Psoas muscle (tissue), 8 donors: ENCODE data around the gene KBTBD4. TPM values are rescaled to one million over a fixed set of nuclear protein-coding genes. Genes with fewer than 3 reads are reported as not detected.
"Not testable (repeated sequence)": the region's sequence is repeated elsewhere in the genome, so short reads cannot be mapped to it uniquely, and the experiment has no call there.

Source experiments
- ATAC-seq, 4 donors: fragments of 200-7000 bp; cut with Tn5 transposase; one replicate each; pipeline ENCODE4 v1.9.1; 2020; ENCODE audit warnings: moderate library complexity in 3 of 4, mild to moderate bottlenecking in 2 of 4
- DNase-seq, 2 donors: peaks; one replicate each; pipeline ENCODE4 v3.0.0-alpha.2; 2020
- H3K27ac ChIP-seq: fragments of 200-600 bp; one replicate; pipeline ENCODE4 v1.8.0; 2022
- H3K27me3 ChIP-seq, 3 donors: fragments of 200-600 bp in 1 of 3; one replicate each; pipeline versions ENCODE4 v1.6.1 to v1.8.0; 2013 to 2022; ENCODE audit warnings: low read length in 2 of 3, mild to moderate bottlenecking in 2 of 3, moderate library complexity in 1 of 3; ENCODE audit not compliant: insufficient read depth in 3 of 3
- H3K36me3 ChIP-seq, 2 donors: fragments of 200-600 bp in 1 of 2; one replicate each; pipeline versions ENCODE4 v1.6.1 to v1.8.0; 2013 to 2022; ENCODE audit warnings: low read depth in 1 of 2, mild to moderate bottlenecking in 1 of 2, moderate library complexity in 1 of 2; ENCODE audit not compliant: insufficient read depth in 1 of 2
- H3K4me1 ChIP-seq: fragments of 200-600 bp; one replicate; pipeline ENCODE4 v1.8.0; 2022
- H3K4me3 ChIP-seq: fragments of 200-600 bp; one replicate; pipeline ENCODE4 v1.8.0; 2022; ENCODE audit warnings: mild to moderate bottlenecking
- H3K9me3 ChIP-seq: fragments of 200-600 bp; one replicate; pipeline ENCODE4 v1.8.0; 2022
- CTCF ChIP-seq: fragments of 200-600 bp; IDR thresholded peaks from one replicate; pipeline ENCODE4 v1.8.0; 2022; ENCODE audit warnings: antibody characterized with exemption
- WGBS, 3 donors: extraction: QIAGEN DNeasy Blood & Tissue Kit; methylation state at CpG; one replicate each; pipeline versions ENCODE4 v1.1.6 to v1.1.7; 2013; 5-methylcytosine and 5-hydroxymethylcytosine counted together
- intact Hi-C, 2 donors: fragments of 100-400 bp; cut with DNase I; formaldehyde crosslinking; loops; one replicate each; pipeline versions ENCODE4 v1.11.0 to v1.14.2; 2022
- polyA plus RNA-seq, 3 donors: library from polyadenylated mRNA; stranded (reverse); fragments of 200-250 nt; gene quantifications; one replicate each; pipeline ENCODE4 v1.2.3, GENCODE V29; 2013
- total RNA-seq, 4 donors: library from RNA; stranded (reverse); fragmentation: NEBNext Ultra II Directional in 2 of 4; extraction: Animal tissue kit (Norgen Biotek cat#: 25700) in 2 of 4; gene quantifications; one replicate each; pipeline versions ENCODE4 v1.2.1 to v1.2.4, GENCODE V29; 2021 to 2023
- donor health status: healthy with polysubstance abuse.
- donor health status: DM: no; HTN: no; CAD: no; lungs with moderate emphysema.
- donor health status: Bipolar disorder and iron deficiency.
- donor health status: healthy.
- donor health status: DM: yes; HTN: yes; CAD: no.
- donor health status: DM: no; HTN: no; CAD: no.
- donor health status: DM: no; HTN: no; CAD: no.
- donor health status: DM: yes; HTN: yes; CAD: no.

The KBTBD4 gene
- total and polyA plus RNA-seq, 7 donors = 12.0 to 23.1 (median 17.9) TPM

DNA sequence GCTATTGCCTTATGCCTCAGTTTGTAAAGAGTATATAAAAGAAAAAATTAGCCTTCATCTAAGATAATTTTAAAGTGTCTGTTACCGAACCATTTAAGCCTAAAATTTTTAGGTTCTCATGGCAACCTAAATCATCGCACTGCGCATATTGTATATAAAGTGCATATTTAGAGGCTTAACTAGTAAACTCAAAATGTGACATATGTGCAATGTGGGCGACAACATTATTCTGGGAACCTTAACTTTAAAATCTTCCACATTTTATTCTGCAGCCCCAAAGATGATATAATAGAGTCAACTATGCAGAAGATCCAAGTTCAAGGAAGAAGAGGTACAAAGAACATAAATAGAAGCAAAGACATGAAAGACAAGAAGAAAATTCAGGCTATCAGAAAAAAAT is 48.8 kb downstream of the KBTBD4 start:
- 93 to 96% (median 95%) methylated on average over 4 of the region's 4 CpGs for WGBS, 3 donors
- no peaks in the 10 kb centered on the region for H3K36me3 ChIP-seq
- H3K9me3 ChIP-seq = no peaks in the 10 kb centered on the region
- no peak overlapping the region for H3K27ac ChIP-seq
- peaks cover 62% of the 10 kb centered on the region for H3K4me1 ChIP-seq
- no peaks in the 10 kb centered on the region for H3K27me3 ChIP-seq
- no peak overlapping the region for H3K4me3 ChIP-seq
- ATAC-seq = no peak
- TF ChIP-seq CTCF = no peak
- intact Hi-C loops = no loop called here
- DNase-seq = no peak

DNA sequence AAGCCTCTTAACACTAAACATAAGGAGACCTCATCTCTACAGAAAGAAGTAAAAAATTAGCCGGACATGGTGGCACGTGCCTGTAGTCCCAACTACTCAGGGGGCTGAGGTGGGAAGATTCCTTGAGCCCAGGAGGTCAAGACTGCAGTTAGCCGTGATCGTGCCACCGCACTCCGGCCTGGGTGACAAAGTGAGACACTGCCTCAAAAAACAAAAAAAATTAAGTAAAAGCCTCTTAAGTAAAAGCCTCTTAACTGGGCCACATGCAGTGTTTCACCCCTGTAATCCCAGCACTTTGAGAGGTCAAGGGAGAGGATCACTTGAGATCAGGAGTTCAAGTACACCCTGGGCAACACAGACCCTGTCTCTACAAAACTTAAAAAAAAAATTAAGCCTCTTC is 51.6 kb downstream of the KBTBD4 start:
- Histone ChIP-seq H3K9me3 (no peaks in the 10 kb centered on the region), H3K27ac (peak overlapping the region; percentile 96), H3K27me3 (no peaks in the 10 kb centered on the region), H3K4me3 (no peak overlapping the region), H3K36me3 (no peaks in the 10 kb centered on the region), H3K4me1 (peaks cover 60% of the 10 kb centered on the region)
- TF ChIP-seq CTCF = no peak
- no peak for DNase-seq
- WGBS, 3 donors = 84 to 95% (median 88%) methylated on average over 6 of the region's 6 CpGs
- no peak for ATAC-seq
- intact Hi-C loops = no loop called here

GRCh38 chr11:47526032-47526431 is 52.7 kb downstream of the KBTBD4 start:
- H3K27me3 ChIP-seq, ATAC-seq, intact Hi-C loops, DNase-seq, H3K36me3 ChIP-seq, H3K9me3 ChIP-seq, H3K4me3 ChIP-seq: not testable (repeated sequence)
- Histone ChIP-seq H3K4me1 (peaks cover 61% of the 10 kb centered on the region), H3K27ac (peak overlapping the region; percentile 96)
- 74 to 93% (median 81%) methylated on average over 9 of the region's 9 CpGs for WGBS, 3 donors

DNA sequence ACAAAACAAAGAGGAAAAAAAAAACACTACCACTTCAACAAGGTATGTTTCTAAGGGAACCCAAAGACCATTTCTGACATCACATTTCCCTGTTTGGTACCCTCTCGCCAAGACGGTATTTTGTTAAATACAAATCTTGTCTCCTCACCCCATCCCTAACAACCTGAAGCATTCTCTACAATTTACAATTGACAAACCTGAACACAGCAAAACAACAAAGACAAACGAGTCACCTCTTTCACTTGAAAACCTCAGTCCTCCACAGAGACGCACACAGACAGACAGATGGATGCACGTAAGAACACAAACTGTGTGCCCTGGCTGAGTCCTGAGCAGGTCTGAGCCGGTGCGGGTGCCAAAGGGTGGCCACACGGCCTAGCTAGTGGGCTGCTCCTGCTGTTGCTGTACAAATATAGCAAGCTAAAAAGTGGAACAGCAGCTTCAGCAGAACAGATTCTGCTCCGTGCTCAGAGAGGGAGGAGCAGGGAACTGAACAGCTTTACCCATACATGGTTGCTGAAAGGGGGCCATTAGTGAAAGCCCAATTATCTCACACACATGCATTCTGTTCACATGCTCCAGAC is 54.4 kb downstream of the KBTBD4 start:
- H3K27ac ChIP-seq = peak overlapping the region; percentile 96
- H3K27me3 ChIP-seq = no peaks in the 10 kb centered on the region
- 13 to 27% (median 13%) methylated on average over 9 of the region's 9 CpGs for WGBS, 3 donors
- DNase-seq (no peak), ATAC-seq (peak; percentile 54 to 57 (median 56))
- peak overlapping the region; percentile 58 for H3K4me3 ChIP-seq
- no peak for TF ChIP-seq CTCF
- H3K9me3 ChIP-seq = no peaks in the 10 kb centered on the region
- H3K4me1 ChIP-seq = peaks cover 76% of the 10 kb centered on the region
- intact Hi-C loops = no loop called here
- no peaks in the 10 kb centered on the region for H3K36me3 ChIP-seq

DNA sequence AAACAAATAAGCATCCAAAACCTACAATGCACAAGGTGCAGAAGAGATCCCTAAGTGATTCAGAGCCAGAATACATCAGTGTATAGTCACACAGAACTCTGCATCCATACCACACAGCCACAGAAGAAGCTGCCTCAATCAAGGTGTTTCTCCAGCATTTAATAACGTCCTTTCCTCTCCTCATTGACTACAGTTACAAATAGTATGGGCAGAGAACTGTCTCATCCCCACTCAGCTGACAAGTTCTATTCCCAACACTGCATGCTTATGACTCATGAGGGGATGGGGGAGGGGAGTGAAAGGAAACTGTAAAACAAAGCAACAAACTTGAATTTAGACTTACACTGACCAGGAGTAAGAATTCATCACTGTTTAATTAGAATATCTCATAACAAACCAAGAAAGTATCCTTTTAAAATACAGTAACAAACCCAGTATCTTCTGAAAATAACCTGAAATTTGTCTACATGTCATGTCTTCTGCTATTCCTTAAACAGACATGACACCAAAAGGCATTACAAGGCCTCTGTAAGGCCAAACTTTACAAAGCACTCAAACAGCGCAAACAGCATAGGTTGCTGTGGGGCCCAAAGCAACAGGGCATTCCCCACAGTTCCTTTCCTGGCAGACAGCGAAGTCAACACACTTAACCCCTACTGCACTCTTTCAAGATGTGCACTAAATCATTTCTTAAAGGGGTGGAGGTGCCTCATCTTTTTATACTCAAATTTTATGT is 55.1 kb downstream of the KBTBD4 start:
- intact Hi-C loops = no loop called here
- Histone ChIP-seq H3K36me3 (no peaks in the 10 kb centered on the region), H3K9me3 (no peaks in the 10 kb centered on the region), H3K27me3 (no peaks in the 10 kb centered on the region), H3K4me3 (peak overlapping the region; percentile 58), H3K4me1 (peaks cover 84% of the 10 kb centered on the region), H3K27ac (peak overlapping the region; percentile 96)
- DNase-seq = no peak
- ATAC-seq = peak; percentile 90 to 91 (median 90)
- 0 to 4% (median 3%) methylated on average over 3 of the region's 3 CpGs for WGBS, 3 donors
- TF ChIP-seq CTCF = no peak

Other genes with a start within 250 kb of the KBTBD4 start
- gene MYBPC3, start 226.3 kb downstream of the KBTBD4 start, total RNA-seq = 1 to 10 TPM in 1 of 4 donors, under 1 TPM in 3; 0.44 to 1.3 (median 0.69) TPM
- under 1 TPM; 0.01 to 0.13 (median 0.07) TPM for gene MYBPC3, start 226.3 kb downstream of the KBTBD4 start, polyA plus RNA-seq
- 1 to 10 TPM; 3.6 to 8.3 (median 5.6) TPM for gene SPI1, start 200.4 kb downstream of the KBTBD4 start, total RNA-seq
- 1 to 10 TPM; 1.6 to 3.5 (median 3.1) TPM for gene SPI1, start 200.4 kb downstream of the KBTBD4 start, polyA plus RNA-seq
- 10 to 100 TPM; 14.7 to 26.9 (median 19.9) TPM for gene SLC39A13, start 170.4 kb downstream of the KBTBD4 start, total RNA-seq
- 10 to 100 TPM; 27.0 to 35.3 (median 29.1) TPM for gene SLC39A13, start 170.4 kb downstream of the KBTBD4 start, polyA plus RNA-seq
- 100 to 1,000 TPM; 141 to 255 (median 191) TPM for gene PSMC3, start 152.5 kb downstream of the KBTBD4 start, total RNA-seq
- 100 to 1,000 TPM; 300 to 346 (median 316) TPM for gene PSMC3, start 152.5 kb downstream of the KBTBD4 start, polyA plus RNA-seq
- gene RAPSN, start 129.8 kb downstream of the KBTBD4 start, total RNA-seq = 10 to 100 TPM; 47.5 to 90.6 (median 59.5) TPM
- 10 to 100 TPM; 37.6 to 79.3 (median 50.0) TPM for gene RAPSN, start 129.8 kb downstream of the KBTBD4 start, polyA plus RNA-seq
- gene CELF1, start 25.8 kb downstream of the KBTBD4 start, total RNA-seq = 100 to 1,000 TPM in 3 of 4 donors, 10 to 100 TPM in 1; 79.0 to 193 (median 140) TPM
- gene CELF1, start 25.8 kb downstream of the KBTBD4 start, polyA plus RNA-seq = 100 to 1,000 TPM in 1 of 3 donors, 10 to 100 TPM in 2; 40.1 to 112 (median 92.5) TPM
- gene PTPMT1, start 13.4 kb downstream of the KBTBD4 start, total RNA-seq = 10 to 100 TPM; 20.9 to 37.8 (median 27.0) TPM
- gene PTPMT1, start 13.4 kb downstream of the KBTBD4 start, polyA plus RNA-seq = 10 to 100 TPM; 34.5 to 40.3 (median 38.7) TPM
- gene NDUFS3, start 104 bp upstream of the KBTBD4 start, total RNA-seq = 100 to 1,000 TPM; 160 to 285 (median 188) TPM
- gene NDUFS3, start 104 bp upstream of the KBTBD4 start, polyA plus RNA-seq = 100 to 1,000 TPM; 225 to 528 (median 317) TPM
- gene FAM180B, start 7.7 kb upstream of the KBTBD4 start, total RNA-seq = under 1 TPM in 2 of 4 donors, not detected in 2; 0.15 to 0.26 TPM
- under 1 TPM; 0.04 to 0.51 (median 0.08) TPM for gene FAM180B, start 7.7 kb upstream of the KBTBD4 start, polyA plus RNA-seq
- under 1 TPM in 3 of 4 donors, not detected in 1; 0.27 to 0.42 (median 0.39) TPM for gene C1QTNF4, start 15.4 kb upstream of the KBTBD4 start, total RNA-seq
- under 1 TPM; 0.19 to 0.70 (median 0.20) TPM for gene C1QTNF4, start 15.4 kb upstream of the KBTBD4 start, polyA plus RNA-seq
- gene MTCH2, start 63.6 kb upstream of the KBTBD4 start, total RNA-seq = 100 to 1,000 TPM in 2 of 4 donors, 10 to 100 TPM in 2; 75.2 to 147 (median 100) TPM
- 100 to 1,000 TPM in 2 of 3 donors, 10 to 100 TPM in 1; 85.4 to 152 (median 108) TPM for gene MTCH2, start 63.6 kb upstream of the KBTBD4 start, polyA plus RNA-seq
- under 1 TPM in 3 of 4 donors, not detected in 1; 0.15 to 0.76 (median 0.22) TPM for gene AGBL2, start 136.4 kb upstream of the KBTBD4 start, total RNA-seq
- gene AGBL2, start 136.4 kb upstream of the KBTBD4 start, polyA plus RNA-seq = under 1 TPM in 2 of 3 donors, not detected in 1; 0.04 to 0.10 TPM
- gene FNBP4, start 188.4 kb upstream of the KBTBD4 start, total RNA-seq = 10 to 100 TPM; 27.1 to 40.5 (median 33.9) TPM
- 10 to 100 TPM; 14.9 to 58.8 (median 35.3) TPM for gene FNBP4, start 188.4 kb upstream of the KBTBD4 start, polyA plus RNA-seq